Stimulated activated CD4-positive, alpha-beta T cell treated with anti-CD3 and anti-CD28 coated beads, Interleukin-15, amount 100 ng/mL, for 1 hour (primary cell): ENCODE data around the gene TYRO3.
"Not testable (repeated sequence)": the region's sequence is repeated elsewhere in the genome, so short reads cannot be mapped to it uniquely, and the experiment has no call there.

Source experiments
- DNase-seq, 2 donors: peaks; one replicate each; pipeline ENCODE4 v3.0.0-alpha.2; 2020; ENCODE audit warnings: low read depth in 1 of 2, low spot score in 1 of 2

TYRO3 gene

GRCh38 chr15:41572866-41573265, 13.9 kb downstream of the TYRO3 start:
- no peak for DNase-seq

GRCh38 chr15:41573396-41573795, 14.4 kb downstream of the TYRO3 start:
- DNase-seq, result no peak

- no peak for DNase-seq
These were observed 15.1 kb downstream of the TYRO3 start for GRCh38 chr15:41574158-41574557.

- DNase-seq, result no peak
These were observed 16.3 kb downstream of the TYRO3 start for GRCh38 chr15:41575282-41575681.

- no peak for DNase-seq
These were observed 19.1 kb downstream of the TYRO3 start for GRCh38 chr15:41577863-41578735.

GRCh38 chr15:41578736-41579383, 19.8 kb downstream of the TYRO3 start:
- no peak for DNase-seq

- no peak for DNase-seq
These were observed 22.1 kb downstream of the TYRO3 start for GRCh38 chr15:41581110-41581509.

GRCh38 chr15:41583795-41584194, 24.8 kb downstream of the TYRO3 start:
- DNase-seq, result no peak

GRCh38 chr15:41584636-41585126, 25.7 kb downstream of the TYRO3 start:
- DNase-seq, result no peak

- peak in 1 of 2 donors; percentile 9 for DNase-seq
These were observed 26.4 kb downstream of the TYRO3 start for GRCh38 chr15:41585127-41586047.

- not testable (repeated sequence) for DNase-seq
These were observed 27.7 kb downstream of the TYRO3 start for GRCh38 chr15:41586531-41587282.

- not testable (repeated sequence) for DNase-seq
These were observed 30.0 kb downstream of the TYRO3 start for GRCh38 chr15:41589018-41589417.

GRCh38 chr15:41589571-41589970, 30.6 kb downstream of the TYRO3 start:
- not testable (repeated sequence) for DNase-seq

GRCh38 chr15:41591217-41591616, 32.2 kb downstream of the TYRO3 start:
- not testable (repeated sequence) for DNase-seq

- not testable (repeated sequence) for DNase-seq
These were observed 33.7 kb downstream of the TYRO3 start for GRCh38 chr15:41592718-41593117.

GRCh38 chr15:41594801-41595746, 36.1 kb downstream of the TYRO3 start:
- DNase-seq, result no peak

GRCh38 chr15:41596972-41597371, 38.0 kb downstream of the TYRO3 start:
- no peak for DNase-seq

GRCh38 chr15:41597787-41598186, 38.8 kb downstream of the TYRO3 start:
- no peak for DNase-seq

- no peak for DNase-seq
These were observed 40.0 kb downstream of the TYRO3 start for GRCh38 chr15:41599061-41599460.
